ENCODE results near the gene ROR2. TPM values are rescaled to one million over a fixed set of nuclear protein-coding genes. Genes with fewer than 3 reads are reported as not detected.

Gene ROR2
- total and polyA plus RNA-seq, 4 donors = 0.13 to 0.84 (median 0.52) TPM

DNA sequence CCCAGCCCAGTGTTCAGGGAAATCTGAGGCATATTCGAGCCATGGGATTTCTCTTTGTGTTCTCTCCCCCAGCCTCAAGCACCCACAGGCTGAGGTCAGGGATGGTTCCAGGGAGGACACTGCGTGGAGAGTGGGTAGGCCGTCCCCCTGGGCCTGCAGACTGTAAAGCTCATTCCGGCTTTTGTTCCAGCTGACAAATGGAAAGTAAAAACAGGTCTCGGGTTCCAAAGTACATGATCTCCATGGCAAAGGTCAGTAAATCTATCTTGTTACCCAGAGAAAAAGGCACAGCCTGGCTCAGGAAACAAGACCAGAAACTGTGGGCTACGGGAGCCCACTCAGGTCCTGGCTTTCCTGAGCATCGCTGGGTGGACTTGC is 116.2 kb downstream of the ROR2 start:
- no peak for TF ChIP-seq FOXA2 (IDR thresholded peaks at IDR 0.05)
- TF ChIP-seq SP1 (IDR thresholded peaks at IDR 0.05) = no peak
- TF ChIP-seq RXRA (IDR thresholded peaks at IDR 0.05) = no peak
- TF ChIP-seq RAD21 (IDR thresholded peaks at IDR 0.05) = no peak
- TF ChIP-seq YY1 (IDR thresholded peaks at IDR 0.05) = no peak
- no peak for DNase-seq (ENCODE audit: low spot score)
- 72% methylated on average over 7 of the region's 7 CpGs for WGBS
- Histone ChIP-seq H3K36me3 (ENCODE audit: control insufficient read depth in 4 of 4, insufficient read depth in 3 of 4, low read depth in 1 of 4, low read length in 3 of 4) (no peaks in the 10 kb centered on the region), H3K27ac (ENCODE audit: low read depth in 1 of 2, low read length in 2 of 2) (no peak overlapping the region), H3K4me1 (ENCODE audit: control insufficient read depth in 4 of 4, insufficient read depth in 4 of 4, low read length in 3 of 4) (no peaks in the 10 kb centered on the region), H3K4me3 (ENCODE audit: low read depth in 1 of 3, low read length in 3 of 3) (no peak overlapping the region), H3K27me3 (ENCODE audit: control insufficient read depth in 4 of 4, insufficient read depth in 4 of 4, low read length in 3 of 4) (peaks cover 0 to 2% (median 0%) of the 10 kb centered on the region in 4 donors), H3K9ac (ENCODE audit: low read depth in 1 of 2, low read length in 2 of 2) (no peak overlapping the region), H3K9me3 (ENCODE audit: control insufficient read depth in 4 of 4, low read length in 3 of 4) (no peaks in the 10 kb centered on the region)

DNA sequence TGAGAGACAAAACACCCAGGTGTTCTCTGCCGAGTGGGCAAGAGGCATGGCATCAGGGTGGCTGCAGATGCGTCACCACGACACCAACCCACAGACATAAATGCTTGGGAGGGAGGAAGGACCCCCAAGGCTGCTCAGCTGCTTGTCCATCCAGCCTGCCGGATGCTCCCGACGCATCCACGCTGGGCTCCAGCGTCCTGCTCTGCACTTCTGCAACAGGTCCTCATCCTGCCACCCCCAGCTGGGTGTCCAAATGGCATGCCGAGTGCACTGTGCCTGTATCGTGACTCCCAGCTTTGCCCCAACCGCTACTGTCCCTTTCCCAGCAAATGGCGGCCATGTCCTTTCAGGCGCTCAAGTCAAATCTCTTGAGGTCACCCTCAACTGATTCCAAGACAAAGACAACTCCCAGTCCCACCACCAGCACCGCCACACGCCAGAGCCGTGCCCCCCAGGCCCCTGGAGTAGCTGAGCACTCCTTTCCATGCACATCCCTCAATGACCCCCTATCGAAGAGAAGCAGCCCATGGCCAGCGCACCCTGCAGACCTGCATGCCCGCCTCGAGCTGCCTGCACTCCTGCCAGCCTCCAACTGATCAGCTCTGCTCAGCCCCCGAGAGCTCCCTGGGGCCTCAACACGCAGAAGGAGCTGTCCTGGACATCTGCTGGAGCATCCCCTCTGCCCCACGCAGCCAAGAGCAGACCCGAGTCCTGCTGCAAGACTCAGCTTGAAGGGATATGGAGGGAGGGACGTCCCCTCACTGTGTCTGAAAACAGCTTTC is 116.7 kb downstream of the ROR2 start:
- WGBS = 92% methylated on average over 25 of the region's 25 CpGs

DNA sequence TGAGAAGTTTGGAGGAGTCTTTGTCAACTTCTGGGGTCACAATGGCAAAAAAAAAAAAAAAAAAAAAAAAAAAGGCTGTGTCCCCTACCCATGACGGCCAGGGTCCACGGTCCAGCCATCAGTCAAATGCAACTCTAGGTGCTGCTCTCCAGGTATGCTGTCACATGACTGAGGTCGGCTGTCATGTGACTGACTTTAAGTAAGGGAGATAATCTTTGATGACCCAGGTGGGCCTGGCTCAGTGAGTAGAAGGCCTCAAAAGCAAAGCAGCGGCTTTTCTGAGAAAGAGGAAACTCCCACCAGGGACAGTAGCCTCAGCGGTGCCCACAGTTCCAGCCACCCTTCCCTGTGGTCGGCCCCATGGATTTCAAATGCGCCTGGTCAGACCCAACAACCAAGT is 117.7 kb downstream of the ROR2 start:
- WGBS = 89% methylated on average over 7 of the region's 7 CpGs
- Histone ChIP-seq H3K27ac (ENCODE audit: low read depth in 1 of 2, low read length in 2 of 2) (no peak overlapping the region), H3K4me3 (ENCODE audit: low read depth in 1 of 3, low read length in 3 of 3) (no peak overlapping the region), H3K4me1 (ENCODE audit: control insufficient read depth in 4 of 4, insufficient read depth in 4 of 4, low read length in 3 of 4) (no peaks in the 10 kb centered on the region), H3K9me3 (ENCODE audit: control insufficient read depth in 4 of 4, low read length in 3 of 4) (no peaks in the 10 kb centered on the region), H3K27me3 (ENCODE audit: control insufficient read depth in 4 of 4, insufficient read depth in 4 of 4, low read length in 3 of 4) (peaks cover 0 to 2% (median 0%) of the 10 kb centered on the region in 4 donors), H3K36me3 (ENCODE audit: control insufficient read depth in 4 of 4, insufficient read depth in 3 of 4, low read depth in 1 of 4, low read length in 3 of 4) (no peaks in the 10 kb centered on the region), H3K9ac (ENCODE audit: low read depth in 1 of 2, low read length in 2 of 2) (no peak overlapping the region)
- no peak for DNase-seq (ENCODE audit: low spot score)
- TF ChIP-seq HNF4A (conservative IDR thresholded peaks at IDR 0.05) = no peak
- TF ChIP-seq EGR1 (IDR thresholded peaks at IDR 0.05; ENCODE audit: low read depth in 2 of 2) = no peak
- TF ChIP-seq TAF1 (conservative IDR thresholded peaks at IDR 0.05) = no peak
- no peak for TF ChIP-seq SP1 (IDR thresholded peaks at IDR 0.05)
- TF ChIP-seq, protein P1, sequence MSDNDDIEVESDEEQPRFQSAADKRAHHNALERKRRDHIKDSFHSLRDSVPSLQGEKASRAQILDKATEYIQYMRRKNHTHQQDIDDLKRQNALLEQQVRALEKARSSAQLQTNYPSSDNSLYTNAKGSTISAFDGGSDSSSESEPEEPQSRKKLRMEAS (IDR thresholded peaks at IDR 0.05) = no peak
- TF ChIP-seq, protein P2, sequence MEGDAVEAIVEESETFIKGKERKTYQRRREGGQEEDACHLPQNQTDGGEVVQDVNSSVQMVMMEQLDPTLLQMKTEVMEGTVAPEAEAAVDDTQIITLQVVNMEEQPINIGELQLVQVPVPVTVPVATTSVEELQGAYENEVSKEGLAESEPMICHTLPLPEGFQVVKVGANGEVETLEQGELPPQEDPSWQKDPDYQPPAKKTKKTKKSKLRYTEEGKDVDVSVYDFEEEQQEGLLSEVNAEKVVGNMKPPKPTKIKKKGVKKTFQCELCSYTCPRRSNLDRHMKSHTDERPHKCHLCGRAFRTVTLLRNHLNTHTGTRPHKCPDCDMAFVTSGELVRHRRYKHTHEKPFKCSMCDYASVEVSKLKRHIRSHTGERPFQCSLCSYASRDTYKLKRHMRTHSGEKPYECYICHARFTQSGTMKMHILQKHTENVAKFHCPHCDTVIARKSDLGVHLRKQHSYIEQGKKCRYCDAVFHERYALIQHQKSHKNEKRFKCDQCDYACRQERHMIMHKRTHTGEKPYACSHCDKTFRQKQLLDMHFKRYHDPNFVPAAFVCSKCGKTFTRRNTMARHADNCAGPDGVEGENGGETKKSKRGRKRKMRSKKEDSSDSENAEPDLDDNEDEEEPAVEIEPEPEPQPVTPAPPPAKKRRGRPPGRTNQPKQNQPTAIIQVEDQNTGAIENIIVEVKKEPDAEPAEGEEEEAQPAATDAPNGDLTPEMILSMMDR (IDR thresholded peaks at IDR 0.05; ENCODE audit: low read depth, low read length, missing input control) = no peak
- TF ChIP-seq YY1 (IDR thresholded peaks at IDR 0.05) = no peak
- TF ChIP-seq HNF4G (IDR thresholded peaks at IDR 0.05) = no peak

More for the DNA sequence above, 116.7 kb downstream of the ROR2 start:
- Histone ChIP-seq H3K27ac (ENCODE audit: low read depth in 1 of 2, low read length in 2 of 2) (no peak overlapping the region), H3K9me3 (ENCODE audit: control insufficient read depth in 4 of 4, low read length in 3 of 4) (no peaks in the 10 kb centered on the region), H3K27me3 (ENCODE audit: control insufficient read depth in 4 of 4, insufficient read depth in 4 of 4, low read length in 3 of 4) (peaks cover 0 to 2% (median 0%) of the 10 kb centered on the region in 4 donors), H3K4me3 (ENCODE audit: low read depth in 1 of 3, low read length in 3 of 3) (no peak overlapping the region), H3K4me1 (ENCODE audit: control insufficient read depth in 4 of 4, insufficient read depth in 4 of 4, low read length in 3 of 4) (no peaks in the 10 kb centered on the region), H3K36me3 (ENCODE audit: control insufficient read depth in 4 of 4, insufficient read depth in 3 of 4, low read depth in 1 of 4, low read length in 3 of 4) (no peaks in the 10 kb centered on the region), H3K9ac (ENCODE audit: low read depth in 1 of 2, low read length in 2 of 2) (no peak overlapping the region)
- DNase-seq (ENCODE audit: low spot score) = no peak
- TF ChIP-seq FOXA2 (IDR thresholded peaks at IDR 0.05) (no peak), RAD21 (IDR thresholded peaks at IDR 0.05) (no peak), JUND (IDR thresholded peaks at IDR 0.05) (no peak), RXRA (IDR thresholded peaks at IDR 0.05) (no peak), HNF4A (conservative IDR thresholded peaks at IDR 0.05) (no peak), FOXA1 (IDR thresholded peaks at IDR 0.05) (no peak), EGR1 (IDR thresholded peaks at IDR 0.05; ENCODE audit: low read depth in 2 of 2) (no peak), YY1 (IDR thresholded peaks at IDR 0.05) (no peak)
- TF ChIP-seq, protein P3, sequence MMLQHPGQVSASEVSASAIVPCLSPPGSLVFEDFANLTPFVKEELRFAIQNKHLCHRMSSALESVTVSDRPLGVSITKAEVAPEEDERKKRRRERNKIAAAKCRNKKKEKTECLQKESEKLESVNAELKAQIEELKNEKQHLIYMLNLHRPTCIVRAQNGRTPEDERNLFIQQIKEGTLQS (IDR thresholded peaks at IDR 0.05) = no peak

All from liver (tissue), 9 donors.